Neural cell (in vitro differentiated cells): ENCODE data around the gene GEMIN5. TPM values are rescaled to one million over a fixed set of nuclear protein-coding genes. Genes with fewer than 3 reads are reported as not detected.

ENCODE experiments used
- H2AFZ ChIP-seq: fragments of 200-600, 300-800 bp; sonication (generic), shearing (Covaris generic); 2 replicates; pipeline ENCODE4 v1.6.0; 2014; ENCODE audit warnings: low read depth, mild to moderate bottlenecking, antibody characterized with exemption, low read length, moderate library complexity
- H3F3A ChIP-seq: fragments of 200-600 bp; shearing (Covaris generic); 2 replicates; pipeline ENCODE4 v1.6.1; 2016; ENCODE audit warnings: mild to moderate bottlenecking, moderate library complexity, mixed read lengths, antibody characterized with exemption, low read length; ENCODE audit not compliant: insufficient read depth, poor library complexity, severe bottlenecking
- H3K27ac ChIP-seq: fragments of 200-600, 300-800 bp; sonication (generic), shearing (Covaris generic); 2 replicates; pipeline ENCODE4 v1.5.1; 2014; ENCODE audit warnings: mild to moderate bottlenecking, low read length, moderate library complexity
- H3K27me3 ChIP-seq: fragments of 300-800, 200-600 bp; sonication (generic), shearing (Covaris generic); 2 replicates; pipeline ENCODE4 v1.6.0; 2014; ENCODE audit warnings: mild to moderate bottlenecking, low read depth, low read length, moderate library complexity; ENCODE audit not compliant: insufficient read depth
- H3K36me3 ChIP-seq: fragments of 300-800, 200-600 bp; sonication (generic), shearing (Covaris generic); 2 replicates; pipeline ENCODE4 v1.5.1; 2014; ENCODE audit warnings: mild to moderate bottlenecking, antibody characterized with exemption, low read length, moderate library complexity; ENCODE audit not compliant: insufficient read depth
- H3K4me2 ChIP-seq: fragments of 300-800, 200-600 bp; sonication (generic), shearing (Covaris generic); 2 replicates; pipeline ENCODE4 v1.6.0; 2014; ENCODE audit warnings: mild to moderate bottlenecking, low read length
- H3K4me3 ChIP-seq: fragments of 300-800, 200-600 bp; sonication (generic), shearing (Covaris generic); 2 replicates; pipeline ENCODE4 v1.5.1; 2014; ENCODE audit warnings: mild to moderate bottlenecking, low read length, moderate library complexity
- H3K79me2 ChIP-seq: fragments of 200-600 bp; shearing (Covaris generic); replicated peaks from 2 replicates; pipeline ENCODE4 v1.6.0; 2014; ENCODE audit warnings: mild to moderate bottlenecking, low read length, moderate library complexity; ENCODE audit not compliant: insufficient read depth
- H3K9ac ChIP-seq: fragments of 300-800, 200-600 bp; sonication (generic), shearing (Covaris generic); 2 replicates; pipeline ENCODE4 v1.6.1; 2016; ENCODE audit warnings: mild to moderate bottlenecking, low read length, mixed read lengths
- H3K9me2 ChIP-seq: fragments of 200-600 bp; shearing (Covaris generic); 2 replicates; pipeline ENCODE4 v1.6.1; 2016; ENCODE audit warnings: mild to moderate bottlenecking, low read length, mixed read lengths; ENCODE audit not compliant: insufficient read depth
- H3K9me3 ChIP-seq: fragments of 200-600, 300-800 bp; sonication (generic), shearing (Covaris generic); 2 replicates; pipeline ENCODE4 v1.6.1; 2016; ENCODE audit warnings: mild to moderate bottlenecking, mixed run types, low read length, moderate library complexity, mixed read lengths
- H4K20me1 ChIP-seq: fragments of 200-600 bp; shearing (Covaris generic); 2 replicates; pipeline ENCODE4 v1.6.1; 2016; ENCODE audit warnings: mild to moderate bottlenecking, mixed run types; ENCODE audit not compliant: insufficient read depth
- CTCF ChIP-seq: fragments of 450-650 bp; IDR thresholded peaks from 2 replicates; pipeline ENCODE4 v1.5.1; 2014; ENCODE audit warnings: antibody characterized with exemption, mild to moderate bottlenecking, moderate library complexity; ENCODE audit not compliant: poor library complexity, severe bottlenecking
- EP300 ChIP-seq: fragments of 450-650 bp; conservative IDR thresholded peaks from 2 replicates; pipeline ENCODE4 v1.6.1; 2014; ENCODE audit warnings: antibody characterized with exemption, mild to moderate bottlenecking, moderate library complexity; ENCODE audit not compliant: poor library complexity, severe bottlenecking
- EZH2 ChIP-seq: fragments of 200-600, 300-800 bp; shearing (Covaris generic), sonication (generic); IDR thresholded peaks from 2 replicates; pipeline ENCODE4 v1.6.1; 2014; ENCODE audit warnings: antibody characterized with exemption, low read length, borderline replicate concordance, mild to moderate bottlenecking; ENCODE audit not compliant: insufficient read depth, poor library complexity, severe bottlenecking
- MXI1 ChIP-seq: fragments of 450-650 bp; conservative IDR thresholded peaks from 2 replicates; pipeline ENCODE4 v1.6.1; 2014; ENCODE audit warnings: antibody characterized with exemption, mild to moderate bottlenecking; ENCODE audit not compliant: poor library complexity, severe bottlenecking
- POLR2AphosphoS5 ChIP-seq: IDR thresholded peaks from 2 replicates; pipeline ENCODE4 v1.6.1; 2012
- RAD21 ChIP-seq: fragments of 450-650 bp; conservative IDR thresholded peaks from 2 replicates; pipeline ENCODE4 v1.6.1; 2014; ENCODE audit warnings: antibody characterized with exemption, mild to moderate bottlenecking, moderate library complexity
- REST ChIP-seq: IDR thresholded peaks from 2 replicates; pipeline ENCODE4 v1.6.1; 2012; ENCODE audit warnings: borderline replicate concordance
- SMC3 ChIP-seq: fragments of 450-650 bp; conservative IDR thresholded peaks from 2 replicates; pipeline ENCODE4 v1.6.1; 2014; ENCODE audit warnings: antibody characterized with exemption, mild to moderate bottlenecking, moderate library complexity; ENCODE audit not compliant: poor library complexity
- TAF1 ChIP-seq: IDR thresholded peaks from 2 replicates; pipeline ENCODE4 v1.6.1; 2012; ENCODE audit warnings: low read depth
- polyA plus RNA-seq: library from polyadenylated mRNA; depleted of rRNA; stranded (reverse); fragments of >200 nt; gene quantifications from 2 replicates; pipeline ENCODE4 v1.2.3, GENCODE V29; 2014

Gene GEMIN5
- polyA plus RNA-seq, 1 donor from 2014 or later, result 13.0 TPM

- Histone ChIP-seq H3K9me3 (no peaks in the 10 kb centered on the region), H3K36me3 (no peaks in the 10 kb centered on the region), H3K27me3 (no peaks in the 10 kb centered on the region), H3K9ac (peak overlapping the region; percentile 96), H2AFZ (no peak overlapping the region), H3K79me2 (peaks cover 55% of the 10 kb centered on the region), H3K4me2 (peak overlapping the region; percentile 64), H3F3A (peaks cover 5% of the 10 kb centered on the region), H3K27ac (no peak overlapping the region), H3K9me2 (no peaks in the 10 kb centered on the region), H4K20me1 (no peaks in the 10 kb centered on the region), H3K4me3 (peak overlapping the region; percentile 78)
- TF ChIP-seq REST (no peak), EZH2 (no peak), CTCF (no peak), TAF1 (no peak), POLR2AphosphoS5 (no peak), SMC3 (no peak), MXI1 (no peak)
These were observed 77.9 kb downstream of the GEMIN5 start for GRCh38 chr5:154860123-154860522.

- H3K9me2 ChIP-seq, result no peaks in the 10 kb centered on the region
- peak overlapping the region; percentile 64 for H3K4me2 ChIP-seq
- H3K9me3 ChIP-seq, result no peaks in the 10 kb centered on the region
- no peaks in the 10 kb centered on the region for H3K36me3 ChIP-seq
- peaks cover 52% of the 10 kb centered on the region for H3K79me2 ChIP-seq
- no peaks in the 10 kb centered on the region for H3K27me3 ChIP-seq
- TF ChIP-seq REST (no peak), SMC3 (no peak), TAF1 (no peak), EP300 (no peak), MXI1 (no peak), CTCF (no peak), POLR2AphosphoS5 (no peak), RAD21 (no peak), EZH2 (no peak)
- H4K20me1 ChIP-seq, result no peaks in the 10 kb centered on the region
- H3K9ac ChIP-seq, result peak overlapping the region; percentile 96
- H3F3A ChIP-seq, result peaks cover 5% of the 10 kb centered on the region
- peak overlapping the region; percentile 65 for H2AFZ ChIP-seq
- H3K27ac ChIP-seq, result peak overlapping the region; percentile 99
- peak overlapping the region; percentile 78 for H3K4me3 ChIP-seq
These were observed 78.8 kb downstream of the GEMIN5 start for GRCh38 chr5:154858972-154859871.
